Heart left ventricle (tissue), 16 donors: ENCODE measurements around the gene MBD1. TPM values are rescaled to one million over a fixed set of nuclear protein-coding genes. Genes with fewer than 3 reads are reported as not detected.
A peak's percentile ranks its signal among the peaks of the same experiment; 100 is the strongest.

Experiments
- ATAC-seq, 4 donors: fragments of 200-7000 bp; cut with Tn5 transposase; one replicate each; pipeline ENCODE4 v1.9.1; 2020 to 2022; ENCODE audit warnings: moderate library complexity in 4 of 4, mild to moderate bottlenecking in 3 of 4, moderate number of reproducible peaks in 1 of 4
- DNase-seq, 5 donors: peaks; one replicate each; pipeline ENCODE4 v3.0.0-alpha.2; 2020
- H3K27ac ChIP-seq, 12 donors: fragments of 200-600 bp; sonication (generic) in 4 of 12; one replicate each; pipeline versions ENCODE4 v1.5.0 to v1.8.0; 2016 to 2022; ENCODE audit warnings: mild to moderate bottlenecking in 2 of 12
- H3K27me3 ChIP-seq, 9 donors: fragments of 200-600 bp; sonication (generic) in 2 of 9; one replicate each; pipeline versions ENCODE4 v1.5.1 to v1.8.0; 2016 to 2022; ENCODE audit warnings: mild to moderate bottlenecking in 3 of 9
- H3K36me3 ChIP-seq, 9 donors: fragments of 200-600 bp; sonication (generic) in 2 of 9; one replicate each; pipeline versions ENCODE4 v1.5.0 to v1.8.0; 2018 to 2022; ENCODE audit warnings: mild to moderate bottlenecking in 2 of 9
- H3K4me1 ChIP-seq, 12 donors: fragments of 200-600 bp; sonication (generic) in 4 of 12; one replicate each; pipeline versions ENCODE4 v1.5.0 to v1.8.0; 2016 to 2022; ENCODE audit warnings: mild to moderate bottlenecking in 3 of 12
- H3K4me3 ChIP-seq, 12 donors: fragments of 200-600 bp; sonication (generic) in 4 of 12; one replicate each; pipeline versions ENCODE4 v1.5.0 to v1.8.0; 2017 to 2022; ENCODE audit warnings: mild to moderate bottlenecking in 9 of 12, moderate library complexity in 4 of 12
- H3K9me3 ChIP-seq, 12 donors: fragments of 200-600 bp; sonication (generic) in 4 of 12; one replicate each; pipeline versions ENCODE4 v1.5.0 to v1.8.0; 2016 to 2022; ENCODE audit warnings: mild to moderate bottlenecking in 1 of 12
- CTCF ChIP-seq, 12 donors: fragments of 200-600 bp; sonication (generic) in 4 of 12; IDR thresholded peaks; one replicate each; pipeline versions ENCODE4 v1.5.0 to v1.8.0; 2018 to 2022; ENCODE audit warnings: antibody characterized with exemption in 12 of 12, mild to moderate bottlenecking in 5 of 12
- POLR2A ChIP-seq, 2 donors: fragments of 450-650 bp; IDR thresholded peaks; one replicate each; pipeline ENCODE4 v1.6.1; 2017; ENCODE audit warnings: antibody characterized with exemption in 2 of 2, mild to moderate bottlenecking in 2 of 2, moderate library complexity in 2 of 2
- WGBS, 4 donors: extraction: QIAGEN DNeasy Blood & Tissue Kit in 2 of 4; methylation state at CpG; one replicate each; pipeline versions ENCODE4 v1.1.5 to v1.1.7; 2013 to 2018; 5-methylcytosine and 5-hydroxymethylcytosine counted together
- intact Hi-C, 10 donors: fragments of 100-400 bp; cut with DNase I; formaldehyde crosslinking; loops; one replicate each; pipeline versions ENCODE4 v1.11.1 to v1.14.2; 2022
- polyA plus RNA-seq, 2 donors: library from polyadenylated mRNA; stranded (reverse); fragments of 200-250 nt; gene quantifications; one replicate each; pipeline ENCODE4 v1.2.3, GENCODE V29; 2013
- total RNA-seq, 9 donors: library from RNA; depleted of rRNA in 2 of 9; stranded (reverse); fragments of >200 nt in 2 of 9; fragmentation: NEBNext Ultra II Directional in 3 of 9; extraction: Animal tissue kit (Norgen Biotek cat#: 25700) in 3 of 9; gene quantifications; one replicate each; pipeline versions ENCODE4 v1.1.0 to v1.2.4, GENCODE V29; 2016 to 2023
- donor health status: ischemic (EF 13 %, LVEDD 7.1; RV severe dilation, severe dysfunction).
- donor health status: healthy with polysubstance abuse.
- donor health status: DM: no; HTN: yes; CAD: no.
- donor health status: DM: no; HTN: no; CAD: no.
- donor health status: ischemic (EF 25% LVEDD 6.9; RV normal size, moderate dysfunction).
- donor health status: ischemic (EF 25% LVEDD 5.7; RV mildly dilated, moderate dysfunction).
- donor health status: healthy.
- donor health status: DM: yes; HTN: yes; CAD: no.
- donor health status: ischemic (EF 35%, LVEDD 5.7; RV mildly dilated, moderate dysfunction).
- donor health status: nonischemic (EF 11% LVEDD 7.7; RV severe dilation, severe dysfunction).
- donor health status: DM: yes; HTN: yes; CAD: no.
- donor health status: PGD.
- donor health status: ischemic (EF 29% LVEDD 5.4; RV normal size, mild dysfunction).
- donor health status: nonischemic (EF 23%, LVEDD 6.1; RV moderate dilation, normal function).

MBD1 gene
- total and polyA plus RNA-seq, 11 donors: 22.4 to 87.7 (median 51.4) TPM

GRCh38 chr18:50287028-50287440 is 5.7 kb upstream of the MBD1 start:
- no peaks in the 10 kb centered on the region for H3K9me3 ChIP-seq
- H3K4me1 ChIP-seq: peaks cover 0 to 25% (median 3%) of the 10 kb centered on the region in 12 donors
- peak overlapping the region; percentile 55 to 90 (median 77) for H3K4me3 ChIP-seq
- DNase-seq (peak in 2 of 5 donors; percentile 45 to 67), ATAC-seq (peak in 3 of 4 donors; percentile 0 to 4 (median 2))
- H3K27me3 ChIP-seq: no peaks in the 10 kb centered on the region
- H3K27ac ChIP-seq: peak overlapping the region; percentile 45 to 94 (median 86)
- H3K36me3 ChIP-seq: peaks cover 0 to 35% (median 20%) of the 10 kb centered on the region in 9 donors
- intact Hi-C loops: loop anchor here in 6 of 10 donors (5.0 to 10.0 kb wide), 8 partner anchors 85 to 792 kb away; partner anchors contain the start of genes RPL17 (in 2 of the 6), ACAA2 (in 1 of the 6), ELAC1 (in 1 of the 6) and ME2 (in 1 of the 6)
- TF ChIP-seq CTCF (IDR thresholded peaks at IDR 0.05) (no peak), POLR2A (IDR thresholded peaks at IDR 0.05) (no peak)
- 1 to 2% (median 1%) methylated on average over 27 of the region's 27 CpGs for WGBS, 4 donors

GRCh38 chr18:50286391-50287027 is 5.2 kb upstream of the MBD1 start:
- Histone ChIP-seq H3K36me3 (peaks cover 0 to 35% (median 20%) of the 10 kb centered on the region in 9 donors), H3K4me1 (peaks cover 0 to 27% (median 6%) of the 10 kb centered on the region in 12 donors), H3K4me3 (peak overlapping the region; percentile 55 to 90 (median 77)), H3K27ac (peak overlapping the region in 8 of 12 donors; percentile 81 to 91 (median 86)), H3K27me3 (no peaks in the 10 kb centered on the region), H3K9me3 (no peaks in the 10 kb centered on the region)
- no peak for TF ChIP-seq CTCF (IDR thresholded peaks at IDR 0.05)
- DNase-seq (peak in 3 of 5 donors; percentile 30 to 61 (median 36)), ATAC-seq (no peak)
- WGBS, 4 donors: 29 to 44% (median 33%) methylated on average over 20 to 23 of the region's 23 CpGs
- intact Hi-C loops: loop anchor here in 6 of 10 donors (5.0 to 10.0 kb wide), 8 partner anchors 86 to 792 kb away; partner anchors contain the start of genes RPL17 (in 2 of the 6), ACAA2 (in 1 of the 6), ELAC1 (in 1 of the 6) and ME2 (in 1 of the 6)

GRCh38 chr18:50285631-50286321 is 4.5 kb upstream of the MBD1 start:
- Histone ChIP-seq H3K27ac (no peak overlapping the region), H3K9me3 (no peaks in the 10 kb centered on the region), H3K4me1 (peaks cover under 1 to 27% (median 6%) of the 10 kb centered on the region in 12 donors), H3K27me3 (no peaks in the 10 kb centered on the region), H3K4me3 (peak overlapping the region in 1 of 12 donors; percentile 76), H3K36me3 (peaks cover 0 to 35% (median 20%) of the 10 kb centered on the region in 9 donors)
- no peak for ATAC-seq
- DNase-seq: peak in 1 of 5 donors; percentile 47
- 94 to 97% (median 96%) methylated on average over 21 to 24 of the region's 24 CpGs for WGBS, 4 donors
- intact Hi-C loops: loop anchor here in 6 of 10 donors (5.0 to 10.0 kb wide), 8 partner anchors 87 to 791 kb away; partner anchors contain the start of genes RPL17 (in 2 of the 6), ACAA2 (in 1 of the 6), ELAC1 (in 1 of the 6) and ME2 (in 1 of the 6)
- TF ChIP-seq CTCF (IDR thresholded peaks at IDR 0.05) (no peak), POLR2A (IDR thresholded peaks at IDR 0.05) (no peak)
